DOHH2 (cell line): ENCODE results near the gene RPGR.

ENCODE experiments used
- H3F3A ChIP-seq: fragments of 200-600 bp; sonication (generic), shearing (Covaris generic); 2 replicates; pipeline ENCODE4 v1.6.0; 2016; ENCODE audit warnings: antibody characterized with exemption, mild to moderate bottlenecking; ENCODE audit not compliant: control insufficient read depth, insufficient read depth
- H3K27ac ChIP-seq: fragments of 200-600 bp; sonication (generic); 2 replicates; pipeline ENCODE4 v1.5.1; 2014; ENCODE audit warnings: low read depth, mild to moderate bottlenecking, low read length, moderate library complexity
- H3K27me3 ChIP-seq: fragments of 200-600 bp; sonication (generic); 2 replicates; pipeline ENCODE4 v1.6.1; 2014; ENCODE audit warnings: mild to moderate bottlenecking, low read length, mixed read lengths; ENCODE audit not compliant: control insufficient read depth
- H3K36me3 ChIP-seq: fragments of 200-600 bp; sonication (generic); 2 replicates; pipeline ENCODE4 v1.6.1; 2014; ENCODE audit warnings: mild to moderate bottlenecking, low read length, moderate library complexity, mixed read lengths; ENCODE audit not compliant: control insufficient read depth
- H3K4me1 ChIP-seq: fragments of 200-600 bp; sonication (generic); 2 replicates; pipeline ENCODE4 v1.6.1; 2014; ENCODE audit warnings: mild to moderate bottlenecking, low read length, mixed read lengths; ENCODE audit not compliant: control insufficient read depth
- H3K4me2 ChIP-seq: fragments of 200-600 bp; sonication (generic); 2 replicates; pipeline ENCODE4 v1.6.0; 2014; ENCODE audit warnings: mild to moderate bottlenecking, low read length, moderate library complexity
- H3K4me3 ChIP-seq: fragments of 200-600 bp; sonication (generic); 2 replicates; pipeline ENCODE4 v1.5.1; 2014; ENCODE audit warnings: mild to moderate bottlenecking, low read length, mixed read lengths
- H3K79me2 ChIP-seq: fragments of 200-600 bp; sonication (generic); 2 replicates; pipeline ENCODE4 v1.6.1; 2014; ENCODE audit warnings: mild to moderate bottlenecking, low read length, mixed read lengths; ENCODE audit not compliant: control insufficient read depth
- H3K9me2 ChIP-seq: fragments of 200-600 bp; sonication (generic); replicated peaks from 2 replicates; pipeline ENCODE4 v1.6.1; 2014; ENCODE audit warnings: mild to moderate bottlenecking, low read length, mixed read lengths; ENCODE audit not compliant: control insufficient read depth
- H3K9me3 ChIP-seq: fragments of 200-600 bp; sonication (generic); 2 replicates; pipeline ENCODE4 v1.6.1; 2014; ENCODE audit warnings: antibody characterized with exemption, low read length, mixed read lengths; ENCODE audit not compliant: control insufficient read depth, insufficient read depth
- H4K20me1 ChIP-seq: fragments of 200-600 bp; sonication (generic); 2 replicates; pipeline ENCODE4 v1.6.0; 2014; ENCODE audit warnings: low read depth, mild to moderate bottlenecking, antibody characterized with exemption, low read length, moderate library complexity; ENCODE audit not compliant: control insufficient read depth, insufficient read depth
- EZH2phosphoT487 ChIP-seq: fragments of 200-600 bp; sonication (generic); IDR thresholded peaks from 2 replicates; pipeline ENCODE4 v1.6.1; 2017; ENCODE audit warnings: borderline replicate concordance, mild to moderate bottlenecking, antibody characterized with exemption, low read length, moderate library complexity, mixed read lengths
- TF ChIP-seq, protein P1 (sequence below): fragments of 200-600 bp; sonication (generic); IDR thresholded peaks from one replicate; pipeline ENCODE4 v1.5.1; 2014; ENCODE audit warnings: antibody characterized with exemption, mild to moderate bottlenecking, low read depth, low read length; ENCODE audit not compliant: poor library complexity, severe bottlenecking

The RPGR gene

DNA sequence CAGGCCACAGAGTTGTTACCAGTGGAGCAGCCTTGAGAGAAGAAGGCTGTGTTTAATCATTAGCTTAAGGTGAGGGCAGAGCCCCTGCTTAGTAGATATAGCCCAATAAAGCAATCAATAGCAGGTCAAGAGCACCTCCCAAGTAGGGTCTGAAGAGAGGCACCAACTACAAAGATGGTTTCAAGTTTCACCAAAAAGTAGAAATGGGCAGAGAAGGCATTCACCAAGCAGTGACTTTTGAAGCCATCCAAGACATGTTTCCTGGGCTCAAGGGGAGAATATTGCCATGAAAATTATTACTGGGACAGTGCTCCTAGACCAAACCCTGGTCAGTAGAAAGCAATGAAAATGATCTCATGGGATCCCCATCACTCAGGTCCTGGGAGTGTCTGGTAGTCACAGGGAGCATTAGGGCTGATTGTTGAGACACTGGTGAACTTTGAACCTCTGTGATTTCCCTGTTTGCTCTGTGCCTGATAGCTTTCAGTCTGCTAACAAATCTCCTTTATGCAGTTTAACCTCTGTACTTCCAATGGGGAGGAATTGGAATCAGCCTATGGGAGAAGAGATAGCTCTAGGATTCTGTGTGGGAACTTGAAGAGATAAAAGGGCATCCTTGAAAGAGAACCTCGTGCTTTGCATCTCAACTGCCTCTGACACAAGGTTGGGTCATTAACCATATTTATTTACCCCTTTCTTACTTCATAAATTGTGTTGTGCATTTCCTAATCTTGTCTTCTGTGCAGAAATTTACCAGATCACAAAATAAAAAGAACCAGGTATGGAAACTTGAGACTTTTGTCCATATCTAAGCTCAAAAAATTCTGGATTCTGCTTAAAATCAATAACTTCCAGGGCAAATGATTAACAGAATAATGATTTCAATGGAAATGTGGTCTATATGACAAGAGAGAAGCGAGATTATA, 15.8 kb upstream of the RPGR start:
- no peak for TF ChIP-seq EZH2phosphoT487
- TF ChIP-seq, protein P1, sequence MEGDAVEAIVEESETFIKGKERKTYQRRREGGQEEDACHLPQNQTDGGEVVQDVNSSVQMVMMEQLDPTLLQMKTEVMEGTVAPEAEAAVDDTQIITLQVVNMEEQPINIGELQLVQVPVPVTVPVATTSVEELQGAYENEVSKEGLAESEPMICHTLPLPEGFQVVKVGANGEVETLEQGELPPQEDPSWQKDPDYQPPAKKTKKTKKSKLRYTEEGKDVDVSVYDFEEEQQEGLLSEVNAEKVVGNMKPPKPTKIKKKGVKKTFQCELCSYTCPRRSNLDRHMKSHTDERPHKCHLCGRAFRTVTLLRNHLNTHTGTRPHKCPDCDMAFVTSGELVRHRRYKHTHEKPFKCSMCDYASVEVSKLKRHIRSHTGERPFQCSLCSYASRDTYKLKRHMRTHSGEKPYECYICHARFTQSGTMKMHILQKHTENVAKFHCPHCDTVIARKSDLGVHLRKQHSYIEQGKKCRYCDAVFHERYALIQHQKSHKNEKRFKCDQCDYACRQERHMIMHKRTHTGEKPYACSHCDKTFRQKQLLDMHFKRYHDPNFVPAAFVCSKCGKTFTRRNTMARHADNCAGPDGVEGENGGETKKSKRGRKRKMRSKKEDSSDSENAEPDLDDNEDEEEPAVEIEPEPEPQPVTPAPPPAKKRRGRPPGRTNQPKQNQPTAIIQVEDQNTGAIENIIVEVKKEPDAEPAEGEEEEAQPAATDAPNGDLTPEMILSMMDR = no peak
- Histone ChIP-seq H3K27ac (no peak overlapping the region), H3K4me2 (no peak overlapping the region)

DNA sequence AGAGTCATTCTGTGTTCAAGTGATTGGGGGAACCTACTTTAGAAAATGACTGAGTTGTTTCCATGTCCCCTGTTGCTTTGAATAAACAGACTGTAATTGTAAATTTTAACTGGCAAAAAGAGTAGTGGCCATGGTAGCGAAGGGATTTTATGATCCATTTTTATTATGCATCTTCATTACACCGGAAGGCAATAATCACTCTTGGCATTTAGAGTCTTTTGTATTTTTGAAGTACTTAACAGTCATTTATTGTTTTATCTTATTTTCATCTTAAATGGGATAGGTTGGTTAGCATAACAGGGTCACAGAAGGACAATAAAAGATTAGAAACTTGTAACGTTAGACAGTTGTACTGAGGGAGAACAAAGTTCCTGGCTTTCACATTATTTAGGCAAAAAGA, 14.1 kb upstream of the RPGR start:
- TF ChIP-seq EZH2phosphoT487 = no peak
- Histone ChIP-seq H3K9me3 (no peaks in the 10 kb centered on the region), H3K27ac (no peak overlapping the region), H3K79me2 (no peaks in the 10 kb centered on the region), H3F3A (no peaks in the 10 kb centered on the region), H4K20me1 (no peaks in the 10 kb centered on the region), H3K9me2 (no peaks in the 10 kb centered on the region), H3K4me1 (peaks cover 9% of the 10 kb centered on the region), H3K4me3 (no peak overlapping the region), H3K27me3 (no peaks in the 10 kb centered on the region), H3K36me3 (no peaks in the 10 kb centered on the region), H3K4me2 (no peak overlapping the region)

More for the DNA sequence above, 15.8 kb upstream of the RPGR start:
- no peaks in the 10 kb centered on the region for H3K9me3 ChIP-seq
- no peaks in the 10 kb centered on the region for H3K9me2 ChIP-seq
- no peaks in the 10 kb centered on the region for H4K20me1 ChIP-seq
- no peak overlapping the region for H3K4me3 ChIP-seq
- no peaks in the 10 kb centered on the region for H3K27me3 ChIP-seq
- H3K79me2 ChIP-seq = no peaks in the 10 kb centered on the region
- H3K36me3 ChIP-seq = no peaks in the 10 kb centered on the region
- no peaks in the 10 kb centered on the region for H3K4me1 ChIP-seq
- H3F3A ChIP-seq = no peaks in the 10 kb centered on the region

DNA sequence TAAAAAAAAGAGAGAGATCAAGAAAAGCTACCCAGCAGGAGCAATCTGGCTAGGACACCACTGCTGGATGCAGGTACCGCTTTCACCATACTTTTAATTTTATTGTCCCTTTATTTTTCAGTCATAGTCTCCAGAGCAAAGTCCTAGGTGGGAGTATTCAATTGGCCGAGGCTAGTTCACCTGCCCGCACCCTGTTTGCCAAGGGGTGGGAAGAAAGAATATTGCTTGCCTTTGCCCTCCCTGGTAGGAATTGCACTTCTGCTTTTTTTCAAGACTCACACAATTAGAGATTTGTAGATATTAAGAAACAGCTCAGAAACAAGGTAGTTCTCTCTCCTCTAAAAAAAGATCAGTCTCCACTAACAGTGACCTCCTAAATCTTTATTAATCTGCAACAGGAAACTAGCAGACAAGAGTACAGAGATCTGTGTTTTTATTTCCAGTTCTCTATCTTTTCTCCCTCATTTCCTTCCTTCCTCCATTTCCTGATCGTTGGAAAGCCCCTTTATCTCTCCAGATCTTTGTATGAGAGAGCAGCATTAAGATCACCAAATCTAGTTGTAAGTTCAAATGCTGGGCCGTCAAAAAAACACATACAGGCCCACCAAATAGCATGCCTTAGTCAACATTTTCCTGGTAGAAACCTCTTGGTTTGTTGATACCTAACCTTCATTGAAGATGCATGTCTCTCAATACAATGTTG, 9.4 kb upstream of the RPGR start:
- TF ChIP-seq, protein P1 = no peak
- no peak for TF ChIP-seq EZH2phosphoT487
- H3F3A ChIP-seq = no peaks in the 10 kb centered on the region
- no peaks in the 10 kb centered on the region for H3K36me3 ChIP-seq
- peak overlapping the region; percentile 47 for H3K27ac ChIP-seq
- H3K27me3 ChIP-seq = no peaks in the 10 kb centered on the region
- peak overlapping the region; percentile 28 for H3K4me2 ChIP-seq
- H3K9me2 ChIP-seq = no peaks in the 10 kb centered on the region
- H3K4me1 ChIP-seq = peaks cover 15% of the 10 kb centered on the region
- H4K20me1 ChIP-seq = no peaks in the 10 kb centered on the region
- H3K9me3 ChIP-seq = no peaks in the 10 kb centered on the region
- no peak overlapping the region; the same call in 1 of the 2 replicates for H3K4me3 ChIP-seq
- no peaks in the 10 kb centered on the region for H3K79me2 ChIP-seq
